ENCODE measurements around the gene ASGR1.

The ASGR1 gene

GRCh38 chr17:7179317-7180254, at the start of gene ASGR1:
Gene ASGR1 (minus strand): TSS chr17:7179370. CDS start chr17:7178563, 807 bp downstream.
- no peak for DNase-seq

GRCh38 chr17:7228920-7229319, 49.8 kb upstream of the ASGR1 start:
- DNase-seq = no peak

GRCh38 chr17:7226721-7227710, 47.8 kb upstream of the ASGR1 start:
- DNase-seq = no peak

- no peak for DNase-seq
Measured at GRCh38 chr17:7225711-7226331, 46.7 kb upstream of the ASGR1 start.

GRCh38 chr17:7224661-7225111, 45.5 kb upstream of the ASGR1 start:
- DNase-seq = no peak

- no peak for DNase-seq
Measured at GRCh38 chr17:7224110-7224509, 44.9 kb upstream of the ASGR1 start.

GRCh38 chr17:7223375-7223774, 44.2 kb upstream of the ASGR1 start:
- no peak for DNase-seq

- no peak for DNase-seq
Measured at GRCh38 chr17:7222972-7223292, 43.8 kb upstream of the ASGR1 start.

- DNase-seq = no peak
Measured at GRCh38 chr17:7222093-7222971, 43.2 kb upstream of the ASGR1 start.

- no peak for DNase-seq
Measured at GRCh38 chr17:7221278-7222092, 42.3 kb upstream of the ASGR1 start.

- peak; percentile 17 for DNase-seq
Measured at GRCh38 chr17:7220593-7221277, 41.6 kb upstream of the ASGR1 start.

GRCh38 chr17:7219812-7220592, 40.8 kb upstream of the ASGR1 start, which contains the start of the genes ACADVL and DLG4:
Gene ACADVL (plus strand): TSS chr17:7219938. CDS start chr17:7219985, 47 bp downstream.
Gene DLG4 (minus strand): TSS chr17:7219836.
- DNase-seq = no peak

GRCh38 chr17:7219229-7219811, 40.1 kb upstream of the ASGR1 start:
- DNase-seq = peak; percentile 72

GRCh38 chr17:7218758-7219157, 39.6 kb upstream of the ASGR1 start:
- DNase-seq = no peak

- DNase-seq = no peak
Measured at GRCh38 chr17:7218166-7218565, 39.0 kb upstream of the ASGR1 start.

- DNase-seq = peak; percentile 57
Measured at GRCh38 chr17:7217113-7217987, 38.2 kb upstream of the ASGR1 start.

- no peak for DNase-seq
Measured at GRCh38 chr17:7216242-7217112, 37.3 kb upstream of the ASGR1 start.
